Gastroesophageal sphincter (tissue), 4 donors: ENCODE results near the gene PDE4B. TPM values are rescaled to one million over a fixed set of nuclear protein-coding genes. Genes with fewer than 3 reads are reported as not detected.
"Not testable (repeated sequence)": the region's sequence is repeated elsewhere in the genome, so short reads cannot be mapped to it uniquely, and the experiment has no call there.

Source experiments
- ATAC-seq: fragments of 150-250 bp; one replicate; pipeline ENCODE4 v1.9.1; 2016; ENCODE audit warnings: mild to moderate bottlenecking, moderate library complexity
- H3K27ac ChIP-seq, 4 donors: fragments of 200-600 bp; sonication (generic) in 3 of 4; 1 replicate in 3 of 4; 2 replicates in 1 of 4; pipeline ENCODE4 v1.5.1; 2016 to 2019
- H3K27me3 ChIP-seq: fragments of 200-600 bp; sonication (generic); one replicate; pipeline ENCODE4 v1.5.1; 2019
- H3K36me3 ChIP-seq, 2 donors: fragments of 200-600 bp; sonication (generic); one replicate each; pipeline ENCODE4 v1.5.1; 2019; ENCODE audit warnings: control low read depth in 1 of 2
- H3K4me1 ChIP-seq, 3 donors: fragments of 200-600 bp; sonication (generic); 1 replicate in 2 of 3; 2 replicates in 1 of 3; pipeline ENCODE4 v1.5.1; 2016 to 2019; ENCODE audit warnings: control low read depth in 2 of 3
- H3K4me3 ChIP-seq, 2 donors: fragments of 200-600 bp; sonication (generic); one replicate each; pipeline ENCODE4 v1.5.1; 2019; ENCODE audit warnings: mild to moderate bottlenecking in 1 of 2, moderate library complexity in 1 of 2
- H3K9me3 ChIP-seq, 3 donors: fragments of 200-600 bp; sonication (generic); one replicate each; pipeline ENCODE4 v1.5.1; 2017 to 2019; ENCODE audit warnings: control low read depth in 2 of 3
- CTCF ChIP-seq, 4 experiments: fragments of 200-600 bp in 2 of 4; fragments of 450-650 bp in 2 of 4; sonication (generic) in 1 of 4; IDR thresholded peaks; one replicate each; pipeline ENCODE4 v1.5.1; 2017 to 2019; ENCODE audit warnings: antibody characterized with exemption in 4 of 4, mild to moderate bottlenecking in 2 of 4, moderate library complexity in 2 of 4
- EP300 ChIP-seq: sonication (generic); formaldehyde crosslinking; IDR thresholded peaks from one replicate; pipeline ENCODE4 v1.6.1; 2017; ENCODE audit warnings: antibody characterized with exemption, mild to moderate bottlenecking
- POLR2A ChIP-seq, 2 donors: fragments of 450-650 bp; IDR thresholded peaks; one replicate each; pipeline ENCODE4 v1.6.1; 2017; ENCODE audit warnings: antibody characterized with exemption in 2 of 2, mild to moderate bottlenecking in 2 of 2, moderate library complexity in 1 of 2
- POLR2AphosphoS5 ChIP-seq: sonication (generic); formaldehyde crosslinking; IDR thresholded peaks from one replicate; pipeline ENCODE4 v1.6.1; 2017; ENCODE audit warnings: antibody characterized with exemption
- WGBS, 2 donors: methylation state at CpG; one replicate each; pipeline ENCODE4 v1.1.5; 2018; ENCODE audit warnings: low coverage in 1 of 2; 5-methylcytosine and 5-hydroxymethylcytosine counted together
- total RNA-seq, 4 donors: library from RNA; depleted of rRNA; stranded (reverse); fragments of >200 nt; gene quantifications; one replicate each; pipeline ENCODE4 v1.1.0, GENCODE V29; 2016

The PDE4B gene
- total RNA-seq, 4 donors from 2014 or later = 5.9 to 16.2 (median 8.8) TPM

DNA sequence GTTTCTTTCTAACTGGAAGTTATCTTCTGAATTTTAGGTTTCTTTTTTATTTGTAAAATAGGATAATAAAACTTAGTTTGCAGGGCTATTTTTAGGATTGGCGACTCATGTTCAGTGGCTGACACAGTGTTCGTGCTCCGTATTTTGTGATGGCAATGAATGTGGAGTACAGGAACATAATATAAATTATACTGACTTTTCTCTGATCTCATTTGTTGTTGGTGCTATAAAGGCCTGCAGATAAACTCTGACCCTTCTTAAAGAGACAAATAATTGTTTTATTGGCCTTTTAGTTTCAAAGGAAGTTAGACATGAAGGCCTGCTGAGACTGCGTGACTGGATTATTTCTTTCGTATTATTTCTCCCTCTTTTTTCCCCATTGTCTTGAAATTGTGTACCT, 339.6 kb downstream of the PDE4B start:
- Histone ChIP-seq H3K27ac (no peak overlapping the region), H3K9me3 (no peaks in the 10 kb centered on the region), H3K4me1 (no peaks in the 10 kb centered on the region), H3K36me3 (no peaks in the 10 kb centered on the region), H3K27me3 (no peaks in the 10 kb centered on the region), H3K4me3 (no peak overlapping the region)
- no peak for TF ChIP-seq POLR2AphosphoS5
- TF ChIP-seq POLR2A (IDR thresholded peaks at IDR 0.05) = no peak
- TF ChIP-seq CTCF (IDR thresholded peaks at IDR 0.05) = no peak
- TF ChIP-seq EP300 = no peak
- 88% methylated on average over 5 of the region's 5 CpGs for WGBS, 2 donors
- no peak for ATAC-seq

DNA sequence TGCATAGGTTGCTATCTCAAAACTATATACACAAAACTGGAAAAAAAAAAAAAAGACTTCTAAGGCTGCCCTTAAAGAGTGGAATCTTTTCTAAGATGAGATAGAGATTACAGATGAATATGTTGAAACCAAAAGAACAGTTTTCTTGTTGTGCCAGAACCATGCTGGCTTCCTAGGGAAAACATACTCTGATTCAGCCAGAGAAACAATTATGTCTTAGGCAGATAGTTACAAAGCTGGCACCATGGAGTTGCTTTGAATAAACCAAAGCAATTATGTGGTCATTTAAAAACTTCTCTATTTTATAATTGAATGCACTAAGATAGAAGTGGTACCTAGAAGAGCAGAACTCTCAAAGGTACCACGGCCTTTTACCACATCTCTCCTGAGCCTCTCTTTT, 341.3 kb downstream of the PDE4B start:
- 71% methylated on average over 1 of the region's 1 CpG for WGBS, 2 donors
- H3K4me1 ChIP-seq = no peaks in the 10 kb centered on the region
- no peaks in the 10 kb centered on the region for H3K36me3 ChIP-seq
- H3K9me3 ChIP-seq = no peaks in the 10 kb centered on the region
- no peak overlapping the region for H3K27ac ChIP-seq
- H3K27me3 ChIP-seq = no peaks in the 10 kb centered on the region
- TF ChIP-seq CTCF (IDR thresholded peaks at IDR 0.05) (no peak), POLR2A (IDR thresholded peaks at IDR 0.05) (no peak), EP300 (no peak), POLR2AphosphoS5 (no peak)
- no peak for ATAC-seq
- H3K4me3 ChIP-seq = no peak overlapping the region

DNA sequence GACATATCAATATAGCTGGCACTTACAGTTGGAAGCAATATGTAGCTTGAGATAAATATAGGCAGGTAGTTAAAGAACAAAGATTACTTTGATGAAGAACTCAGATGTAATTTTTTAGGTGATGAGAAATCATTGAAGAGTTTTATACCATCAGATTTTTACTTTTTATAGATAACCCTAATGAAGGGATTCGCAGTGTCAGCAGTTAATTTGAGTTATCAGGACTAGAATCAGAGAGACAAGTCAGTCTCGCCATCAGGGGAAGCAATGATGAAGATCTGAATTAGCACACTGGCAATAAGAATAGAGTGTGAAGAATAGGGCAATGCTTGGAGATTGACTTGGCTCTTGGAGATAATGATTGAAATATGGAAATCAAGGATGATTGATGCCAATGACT, 342.5 kb downstream of the PDE4B start:
- no peaks in the 10 kb centered on the region for H3K4me1 ChIP-seq
- no peaks in the 10 kb centered on the region for H3K27me3 ChIP-seq
- H3K36me3 ChIP-seq = no peaks in the 10 kb centered on the region
- no peak overlapping the region for H3K27ac ChIP-seq
- WGBS, 2 donors = 88 to 93% methylated on average over 2 of the region's 2 CpGs
- TF ChIP-seq POLR2AphosphoS5 (no peak), CTCF (IDR thresholded peaks at IDR 0.05) (no peak), EP300 (no peak), POLR2A (IDR thresholded peaks at IDR 0.05) (no peak)
- ATAC-seq = no peak
- H3K9me3 ChIP-seq = no peaks in the 10 kb centered on the region
- H3K4me3 ChIP-seq = no peak overlapping the region

DNA sequence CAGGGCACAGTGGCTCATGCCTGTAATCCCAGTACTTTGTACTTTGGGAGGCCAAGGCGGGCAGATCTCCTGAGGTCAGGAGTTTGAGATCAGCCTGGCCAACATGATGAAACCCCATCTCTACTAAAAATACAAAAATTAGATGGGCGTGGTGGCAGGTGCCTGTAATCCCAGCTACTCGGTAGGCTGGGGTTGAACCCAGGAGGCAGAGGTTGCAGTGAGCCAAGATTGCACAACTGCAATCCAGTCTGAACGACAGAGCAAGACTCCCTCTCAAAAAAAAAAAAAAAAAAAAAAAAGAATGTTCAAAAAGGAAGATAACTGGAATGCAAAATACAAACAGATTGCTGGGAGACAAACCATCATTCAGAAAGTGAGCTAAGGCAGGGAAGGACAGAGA, 343.7 kb downstream of the PDE4B start:
- H3K4me3 ChIP-seq, H3K27me3 ChIP-seq, H3K9me3 ChIP-seq, ATAC-seq, H3K27ac ChIP-seq, H3K36me3 ChIP-seq, H3K4me1 ChIP-seq: not testable (repeated sequence)
- 50% methylated on average over 2 of the region's 4 CpGs; no CpG with 5 or more reads in 1 of the 2 donors for WGBS, 2 donors

DNA sequence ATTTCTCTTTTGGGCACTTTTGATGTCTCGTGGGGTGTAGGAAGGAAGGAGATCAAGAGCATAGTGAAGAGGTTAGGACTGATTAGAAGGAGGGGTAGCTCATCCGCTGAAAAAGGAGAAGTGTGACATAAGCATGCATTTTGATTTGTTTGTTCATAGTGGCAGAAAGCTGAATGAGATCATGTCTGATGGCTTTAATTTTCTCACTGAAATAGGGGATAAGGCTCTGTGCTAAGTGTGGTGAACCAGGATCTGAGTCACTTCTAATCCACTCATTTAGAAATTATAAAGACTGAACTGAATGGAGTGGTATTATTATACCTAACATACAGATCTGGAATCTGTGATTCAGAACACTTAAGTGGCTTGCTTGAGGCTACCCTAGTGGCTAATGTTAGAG, 344.5 kb downstream of the PDE4B start:
- H3K27ac ChIP-seq = no peak overlapping the region
- no peak for ATAC-seq
- no peaks in the 10 kb centered on the region for H3K36me3 ChIP-seq
- no peaks in the 10 kb centered on the region for H3K27me3 ChIP-seq
- no peak for TF ChIP-seq CTCF (IDR thresholded peaks at IDR 0.05)
- no peak for TF ChIP-seq POLR2A (IDR thresholded peaks at IDR 0.05)
- no peaks in the 10 kb centered on the region for H3K9me3 ChIP-seq
- H3K4me1 ChIP-seq = no peaks in the 10 kb centered on the region
- 46 to 57% methylated on average over 2 of the region's 2 CpGs for WGBS, 2 donors
- no peak overlapping the region for H3K4me3 ChIP-seq

GRCh38 chr1:66138613-66139012, 345.9 kb downstream of the PDE4B start:
- H3K27me3 ChIP-seq = no peaks in the 10 kb centered on the region
- H3K27ac ChIP-seq = no peak overlapping the region
- no peak overlapping the region for H3K4me3 ChIP-seq
- H3K9me3 ChIP-seq = no peaks in the 10 kb centered on the region
- H3K4me1 ChIP-seq = no peaks in the 10 kb centered on the region
- no peak for TF ChIP-seq POLR2A (IDR thresholded peaks at IDR 0.05)
- ATAC-seq = no peak
- no peaks in the 10 kb centered on the region for H3K36me3 ChIP-seq
